22Rv1 (cell line): ENCODE results near the gene PTPRD.

ENCODE experiments used
- H3K27ac ChIP-seq: fragments of 450-650 bp; 2 replicates; pipeline ENCODE4 v1.5.1; 2017
- ZFX ChIP-seq: fragments of 450-650 bp; IDR thresholded peaks from 2 replicates; pipeline ENCODE4 v1.6.1; 2017; ENCODE audit warnings: antibody characterized with exemption, borderline replicate concordance
- TF ChIP-seq, protein P1 (sequence below): fragments of 450-650 bp; IDR thresholded peaks from 2 replicates; pipeline ENCODE4 v1.5.1; 2017; ENCODE audit warnings: mild to moderate bottlenecking

The PTPRD gene

GRCh38 chr9:8644571-8644970, 1968.2 kb downstream of the PTPRD start:
- H3K27ac ChIP-seq = no peak overlapping the region
- TF ChIP-seq ZFX = no peak
- TF ChIP-seq, protein P1, sequence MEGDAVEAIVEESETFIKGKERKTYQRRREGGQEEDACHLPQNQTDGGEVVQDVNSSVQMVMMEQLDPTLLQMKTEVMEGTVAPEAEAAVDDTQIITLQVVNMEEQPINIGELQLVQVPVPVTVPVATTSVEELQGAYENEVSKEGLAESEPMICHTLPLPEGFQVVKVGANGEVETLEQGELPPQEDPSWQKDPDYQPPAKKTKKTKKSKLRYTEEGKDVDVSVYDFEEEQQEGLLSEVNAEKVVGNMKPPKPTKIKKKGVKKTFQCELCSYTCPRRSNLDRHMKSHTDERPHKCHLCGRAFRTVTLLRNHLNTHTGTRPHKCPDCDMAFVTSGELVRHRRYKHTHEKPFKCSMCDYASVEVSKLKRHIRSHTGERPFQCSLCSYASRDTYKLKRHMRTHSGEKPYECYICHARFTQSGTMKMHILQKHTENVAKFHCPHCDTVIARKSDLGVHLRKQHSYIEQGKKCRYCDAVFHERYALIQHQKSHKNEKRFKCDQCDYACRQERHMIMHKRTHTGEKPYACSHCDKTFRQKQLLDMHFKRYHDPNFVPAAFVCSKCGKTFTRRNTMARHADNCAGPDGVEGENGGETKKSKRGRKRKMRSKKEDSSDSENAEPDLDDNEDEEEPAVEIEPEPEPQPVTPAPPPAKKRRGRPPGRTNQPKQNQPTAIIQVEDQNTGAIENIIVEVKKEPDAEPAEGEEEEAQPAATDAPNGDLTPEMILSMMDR = no peak

DNA sequence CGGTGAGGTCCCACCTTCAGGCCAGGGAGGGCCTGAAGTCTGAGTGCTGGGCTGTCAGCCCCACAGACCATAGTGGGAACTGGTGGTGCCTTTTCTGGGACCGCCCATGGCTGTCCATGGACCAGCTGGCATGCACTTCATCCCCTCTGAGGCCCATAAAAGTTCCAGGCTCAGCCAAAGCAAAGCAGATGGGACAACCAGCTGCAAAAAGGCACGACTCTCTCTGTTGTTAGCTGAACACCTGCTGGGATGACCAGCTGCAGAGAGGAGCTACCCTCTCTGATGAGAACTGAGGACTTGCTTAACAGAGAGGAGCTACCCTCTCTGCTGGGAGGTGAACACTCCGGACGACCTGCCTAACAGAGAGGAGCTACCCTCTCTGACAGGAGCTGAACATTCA, 1968.9 kb downstream of the PTPRD start:
- no peak for TF ChIP-seq ZFX
- TF ChIP-seq, protein P1 = no peak
- H3K27ac ChIP-seq = no peak overlapping the region

- TF ChIP-seq, protein P1 = no peak
- TF ChIP-seq ZFX = no peak
- H3K27ac ChIP-seq = no peak overlapping the region
Measured at GRCh38 chr9:8643464-8643863, 1969.3 kb downstream of the PTPRD start.

DNA sequence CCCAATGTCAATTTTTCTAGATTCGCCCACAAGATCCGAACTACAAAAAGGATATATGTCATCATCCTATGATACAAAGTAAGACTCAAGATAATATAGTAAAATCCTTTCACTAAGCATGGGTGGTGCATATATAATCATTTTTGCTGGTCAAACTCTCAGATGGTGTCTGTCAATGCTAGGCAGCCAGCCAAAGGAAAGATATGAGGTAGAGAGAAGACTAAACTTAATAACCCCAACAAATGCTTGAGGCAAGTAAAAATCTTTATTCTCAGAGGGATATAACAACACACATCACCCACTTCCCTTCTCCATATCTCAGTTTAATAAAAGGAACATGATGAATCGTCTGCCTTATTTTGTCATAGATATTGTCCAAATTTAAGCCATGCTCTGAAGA, 1972.0 kb downstream of the PTPRD start:
- no peak overlapping the region for H3K27ac ChIP-seq
- TF ChIP-seq ZFX = no peak
- TF ChIP-seq, protein P1 = no peak

GRCh38 chr9:8637626-8638025, 1975.2 kb downstream of the PTPRD start:
- TF ChIP-seq, protein P1 = no peak
- TF ChIP-seq ZFX = no peak
- no peak overlapping the region for H3K27ac ChIP-seq

DNA sequence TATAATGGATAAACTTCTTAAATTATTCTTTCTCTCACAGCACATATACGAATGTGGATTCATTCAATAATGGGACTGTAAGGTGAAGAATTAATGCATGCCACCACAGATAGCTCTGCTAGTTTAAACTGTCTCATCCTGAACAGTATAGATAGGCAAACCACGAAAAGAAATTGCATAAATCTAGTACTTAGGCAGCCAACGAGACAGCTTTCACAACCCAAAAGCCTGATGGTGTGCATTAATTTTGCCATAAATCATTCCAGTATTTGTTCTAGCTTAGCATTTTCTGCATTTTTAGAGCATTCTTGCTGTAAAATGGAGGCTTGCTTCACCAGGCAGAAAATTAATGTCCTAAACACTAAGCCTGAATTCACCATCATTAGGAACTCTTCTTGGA, 1979.0 kb downstream of the PTPRD start:
- no peak for TF ChIP-seq ZFX
- TF ChIP-seq, protein P1 = no peak
- H3K27ac ChIP-seq = no peak overlapping the region

DNA sequence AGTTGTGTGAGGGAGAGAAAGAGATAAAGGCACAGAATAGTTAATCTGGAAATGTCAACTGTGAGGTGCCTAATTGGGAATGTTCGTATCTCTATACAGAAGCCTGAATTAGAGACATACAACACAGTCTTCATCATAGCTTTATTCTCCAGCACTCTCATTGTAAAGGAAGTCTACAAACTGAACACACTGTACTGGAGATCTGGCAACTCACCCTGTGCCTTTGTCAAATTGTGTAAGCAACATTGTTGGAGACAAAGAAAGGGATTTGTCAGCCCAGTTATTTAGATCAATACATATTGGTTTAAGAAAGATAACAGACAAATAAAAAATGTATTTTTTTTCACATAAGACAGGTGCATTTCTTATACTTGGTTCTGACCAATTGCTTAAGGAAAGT, 1980.3 kb downstream of the PTPRD start:
- H3K27ac ChIP-seq = no peak overlapping the region
- no peak for TF ChIP-seq ZFX
- TF ChIP-seq, protein P1 = no peak
